ENCODE data around the gene DCTN5.

DNA sequence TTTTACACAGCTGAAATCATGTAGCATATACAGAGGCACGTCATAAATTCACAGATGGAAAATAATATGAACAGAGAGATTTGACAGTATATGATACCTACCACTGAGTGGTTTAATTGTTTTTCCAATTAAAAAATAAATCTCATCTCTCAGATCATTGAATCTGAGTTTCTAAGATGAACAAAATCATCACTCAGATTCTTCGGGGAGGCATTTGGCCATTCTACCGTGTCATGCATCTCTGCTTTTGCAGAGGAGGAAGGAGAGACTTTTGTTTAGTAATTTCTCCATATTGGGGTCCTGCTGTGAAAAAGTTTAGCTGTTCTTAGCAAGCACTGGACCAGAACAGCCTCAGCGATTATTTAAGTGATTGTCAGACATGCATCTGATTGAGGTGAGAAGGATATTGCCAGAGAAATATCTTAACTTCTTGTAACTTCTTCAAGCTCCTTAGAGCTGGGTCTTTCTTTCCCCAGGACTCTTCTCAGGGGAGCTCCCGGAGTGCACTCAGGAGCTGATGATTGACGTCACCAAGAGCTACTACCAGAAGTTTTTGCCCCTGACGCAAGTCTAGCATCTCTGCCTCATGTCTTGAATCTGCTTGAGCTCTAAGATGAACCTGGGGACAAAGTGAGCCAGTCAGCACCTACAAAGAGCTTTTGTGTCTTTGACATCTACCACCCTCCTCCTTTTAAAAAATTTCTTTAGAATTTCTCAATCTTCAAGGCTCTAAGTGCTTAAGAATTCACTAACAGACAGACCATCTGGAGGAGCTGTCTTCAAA is 25.5 kb downstream of the DCTN5 start:
- TF ChIP-seq TFCP2L1 (CRISPR knock-in tag; IDR thresholded peaks at IDR 0.05) (no peak), SMC3 (IDR thresholded peaks at IDR 0.05) (no peak), SREBF2 (IDR thresholded peaks at IDR 0.05) (no peak), EHMT2 (IDR thresholded peaks at IDR 0.05; ENCODE audit: low read depth) (no peak), RFX5 (IDR thresholded peaks at IDR 0.05) (no peak), MAZ (IDR thresholded peaks at IDR 0.05; ENCODE audit: borderline replicate concordance, low read depth, low read length) (no peak)
- TF ChIP-seq, protein P1, sequence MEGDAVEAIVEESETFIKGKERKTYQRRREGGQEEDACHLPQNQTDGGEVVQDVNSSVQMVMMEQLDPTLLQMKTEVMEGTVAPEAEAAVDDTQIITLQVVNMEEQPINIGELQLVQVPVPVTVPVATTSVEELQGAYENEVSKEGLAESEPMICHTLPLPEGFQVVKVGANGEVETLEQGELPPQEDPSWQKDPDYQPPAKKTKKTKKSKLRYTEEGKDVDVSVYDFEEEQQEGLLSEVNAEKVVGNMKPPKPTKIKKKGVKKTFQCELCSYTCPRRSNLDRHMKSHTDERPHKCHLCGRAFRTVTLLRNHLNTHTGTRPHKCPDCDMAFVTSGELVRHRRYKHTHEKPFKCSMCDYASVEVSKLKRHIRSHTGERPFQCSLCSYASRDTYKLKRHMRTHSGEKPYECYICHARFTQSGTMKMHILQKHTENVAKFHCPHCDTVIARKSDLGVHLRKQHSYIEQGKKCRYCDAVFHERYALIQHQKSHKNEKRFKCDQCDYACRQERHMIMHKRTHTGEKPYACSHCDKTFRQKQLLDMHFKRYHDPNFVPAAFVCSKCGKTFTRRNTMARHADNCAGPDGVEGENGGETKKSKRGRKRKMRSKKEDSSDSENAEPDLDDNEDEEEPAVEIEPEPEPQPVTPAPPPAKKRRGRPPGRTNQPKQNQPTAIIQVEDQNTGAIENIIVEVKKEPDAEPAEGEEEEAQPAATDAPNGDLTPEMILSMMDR (IDR thresholded peaks at IDR 0.05), result no peak

Data from A549 (cell line).